IPS-15b (cell line): ENCODE data around the gene TEAD1.

ENCODE experiments used
- H3K27me3 ChIP-seq: one replicate; pipeline ENCODE4 v1.6.1; 2013; ENCODE audit warnings: low read length; ENCODE audit not compliant: control insufficient read depth, insufficient read depth
- H3K36me3 ChIP-seq: one replicate; pipeline ENCODE4 v1.6.1; 2013; ENCODE audit warnings: low read length; ENCODE audit not compliant: control insufficient read depth, insufficient read depth
- H3K4me1 ChIP-seq: one replicate; pipeline ENCODE4 v1.6.1; 2013; ENCODE audit warnings: mild to moderate bottlenecking, low read length; ENCODE audit not compliant: control insufficient read depth, insufficient read depth
- H3K4me3 ChIP-seq: one replicate; pipeline ENCODE4 v1.5.1; 2013; ENCODE audit warnings: low read depth, low read length
- H3K9ac ChIP-seq: one replicate; pipeline ENCODE4 v1.6.1; 2013; ENCODE audit warnings: low read depth, mild to moderate bottlenecking, low read length
- H3K9me3 ChIP-seq: one replicate; pipeline ENCODE4 v1.6.1; 2013; ENCODE audit warnings: mild to moderate bottlenecking, low read length; ENCODE audit not compliant: control insufficient read depth, insufficient read depth

TEAD1 gene

GRCh38 chr11:12640926-12641849, 33.0 kb upstream of the TEAD1 start:
- no peaks in the 10 kb centered on the region for H3K36me3 ChIP-seq
- H3K9ac ChIP-seq, result no peak overlapping the region
- H3K27me3 ChIP-seq, result no peaks in the 10 kb centered on the region
- H3K4me1 ChIP-seq, result no peaks in the 10 kb centered on the region
- H3K9me3 ChIP-seq, result no peaks in the 10 kb centered on the region
- no peak overlapping the region for H3K4me3 ChIP-seq

GRCh38 chr11:12642040-12642439, 32.2 kb upstream of the TEAD1 start:
- H3K4me1 ChIP-seq, result no peaks in the 10 kb centered on the region
- H3K4me3 ChIP-seq, result no peak overlapping the region
- H3K9ac ChIP-seq, result no peak overlapping the region
- H3K27me3 ChIP-seq, result no peaks in the 10 kb centered on the region
- no peaks in the 10 kb centered on the region for H3K36me3 ChIP-seq
- no peaks in the 10 kb centered on the region for H3K9me3 ChIP-seq

GRCh38 chr11:12642806-12643428, 31.3 kb upstream of the TEAD1 start:
- no peaks in the 10 kb centered on the region for H3K9me3 ChIP-seq
- no peaks in the 10 kb centered on the region for H3K4me1 ChIP-seq
- H3K27me3 ChIP-seq, result no peaks in the 10 kb centered on the region
- H3K4me3 ChIP-seq, result no peak overlapping the region
- H3K36me3 ChIP-seq, result no peaks in the 10 kb centered on the region
- H3K9ac ChIP-seq, result no peak overlapping the region

- H3K4me3 ChIP-seq, result no peak overlapping the region
- no peaks in the 10 kb centered on the region for H3K27me3 ChIP-seq
- no peaks in the 10 kb centered on the region for H3K4me1 ChIP-seq
- no peaks in the 10 kb centered on the region for H3K36me3 ChIP-seq
- no peak overlapping the region for H3K9ac ChIP-seq
- no peaks in the 10 kb centered on the region for H3K9me3 ChIP-seq
Observed at GRCh38 chr11:12646478-12646877, 27.7 kb upstream of the TEAD1 start.

- no peaks in the 10 kb centered on the region for H3K36me3 ChIP-seq
- H3K9ac ChIP-seq, result no peak overlapping the region
- H3K4me1 ChIP-seq, result no peaks in the 10 kb centered on the region
- no peaks in the 10 kb centered on the region for H3K9me3 ChIP-seq
- H3K27me3 ChIP-seq, result no peaks in the 10 kb centered on the region
- no peak overlapping the region for H3K4me3 ChIP-seq
Observed at GRCh38 chr11:12653729-12654128, 20.5 kb upstream of the TEAD1 start.

- H3K4me3 ChIP-seq, result no peak overlapping the region
- no peaks in the 10 kb centered on the region for H3K36me3 ChIP-seq
- no peaks in the 10 kb centered on the region for H3K27me3 ChIP-seq
- no peak overlapping the region for H3K9ac ChIP-seq
- no peaks in the 10 kb centered on the region for H3K4me1 ChIP-seq
- no peaks in the 10 kb centered on the region for H3K9me3 ChIP-seq
Observed at GRCh38 chr11:12655842-12656241, 18.4 kb upstream of the TEAD1 start.

GRCh38 chr11:12657336-12657735, 16.9 kb upstream of the TEAD1 start:
- Histone ChIP-seq H3K4me1 (no peaks in the 10 kb centered on the region), H3K27me3 (no peaks in the 10 kb centered on the region), H3K4me3 (no peak overlapping the region)

GRCh38 chr11:12657981-12658380, 16.2 kb upstream of the TEAD1 start:
- Histone ChIP-seq H3K4me1 (no peaks in the 10 kb centered on the region), H3K36me3 (no peaks in the 10 kb centered on the region), H3K27me3 (no peaks in the 10 kb centered on the region), H3K4me3 (no peak overlapping the region), H3K9ac (no peak overlapping the region), H3K9me3 (no peaks in the 10 kb centered on the region)

More at GRCh38 chr11:12657336-12657735, 16.9 kb upstream of the TEAD1 start:
- Histone ChIP-seq H3K9me3 (no peaks in the 10 kb centered on the region), H3K36me3 (no peaks in the 10 kb centered on the region), H3K9ac (no peak overlapping the region)

GRCh38 chr11:12662101-12662689, 12.0 kb upstream of the TEAD1 start:
- Histone ChIP-seq H3K36me3 (no peaks in the 10 kb centered on the region), H3K9me3 (no peaks in the 10 kb centered on the region), H3K9ac (no peak overlapping the region), H3K4me3 (no peak overlapping the region), H3K4me1 (no peaks in the 10 kb centered on the region), H3K27me3 (no peaks in the 10 kb centered on the region)

- H3K9me3 ChIP-seq, result no peaks in the 10 kb centered on the region
- no peak overlapping the region for H3K4me3 ChIP-seq
- H3K27me3 ChIP-seq, result no peaks in the 10 kb centered on the region
- no peaks in the 10 kb centered on the region for H3K4me1 ChIP-seq
- H3K36me3 ChIP-seq, result no peaks in the 10 kb centered on the region
- no peak overlapping the region for H3K9ac ChIP-seq
Observed at GRCh38 chr11:12664385-12664784, 9.8 kb upstream of the TEAD1 start.

- Histone ChIP-seq H3K27me3 (peaks cover 3% of the 10 kb centered on the region), H3K4me3 (no peak overlapping the region), H3K9ac (no peak overlapping the region), H3K9me3 (no peaks in the 10 kb centered on the region), H3K36me3 (no peaks in the 10 kb centered on the region), H3K4me1 (no peaks in the 10 kb centered on the region)
Observed at GRCh38 chr11:12666915-12667314, 7.3 kb upstream of the TEAD1 start.

GRCh38 chr11:12667646-12668045, 6.6 kb upstream of the TEAD1 start:
- peaks cover 8% of the 10 kb centered on the region for H3K27me3 ChIP-seq
- no peak overlapping the region for H3K9ac ChIP-seq

More at GRCh38 chr11:12667646-12668045, 6.6 kb upstream of the TEAD1 start:
- Histone ChIP-seq H3K9me3 (no peaks in the 10 kb centered on the region), H3K4me3 (no peak overlapping the region), H3K4me1 (no peaks in the 10 kb centered on the region), H3K36me3 (no peaks in the 10 kb centered on the region)
